Activated CD8-positive, alpha-beta T cell treated with anti-CD3 and anti-CD28 coated beads for 36 hours (primary cell): ENCODE measurements around the gene CBX2. TPM values are rescaled to one million over a fixed set of nuclear protein-coding genes. Genes with fewer than 3 reads are reported as not detected.

Source experiments
- ATAC-seq: fragments of 200-7000 bp; cut with Tn5 transposase; one replicate; pipeline ENCODE4 v1.10.0; 2021; ENCODE audit warnings: mild to moderate bottlenecking, moderate library complexity
- CTCF ChIA-PET: fragments of 350-600 bp; sonication (Branson Sonifier 250); formaldehyde crosslinking; loops from one replicate; lab custom pipeline; 2021; ENCODE audit warnings: antibody characterized with exemption; lab: Charles Lee
- POLR2A ChIA-PET: fragments of 350-600 bp; sonication (Branson Sonifier 250); formaldehyde crosslinking; loops from one replicate; lab custom pipeline; 2021; ENCODE audit warnings: antibody characterized with exemption; lab: Charles Lee
- DNase-seq: peaks from one replicate; pipeline ENCODE4 v3.0.0-alpha.2; 2020
- H3K27ac Mint-ChIP-seq: one replicate; pipeline ENCODE4 v1.8.0; 2021; ENCODE audit warnings: mild to moderate bottlenecking, mixed read lengths
- H3K27me3 Mint-ChIP-seq: one replicate; pipeline ENCODE4 v1.8.0; 2021; ENCODE audit warnings: mixed read lengths
- H3K36me3 Mint-ChIP-seq: one replicate; pipeline ENCODE4 v1.8.0; 2021; ENCODE audit warnings: low read depth, mixed read lengths
- H3K4me1 Mint-ChIP-seq: one replicate; pipeline ENCODE4 v1.8.0; 2021; ENCODE audit warnings: low read depth, mixed read lengths
- H3K4me3 Mint-ChIP-seq: one replicate; pipeline ENCODE4 v1.8.0; 2021; ENCODE audit warnings: mild to moderate bottlenecking, moderate library complexity, mixed read lengths
- H3K9me3 Mint-ChIP-seq: one replicate; pipeline ENCODE4 v1.8.0; 2021; ENCODE audit warnings: mixed read lengths
- CTCF ChIP-seq: fragments of 200-600 bp; IDR thresholded peaks from one replicate; pipeline ENCODE4 v1.8.0; 2022; ENCODE audit warnings: antibody characterized with exemption, mild to moderate bottlenecking
- intact Hi-C: fragments of 100-400 bp; cut with micrococcal nuclease; formaldehyde crosslinking; loops from one replicate; pipeline ENCODE4 v1.10.0; 2022
- total RNA-seq, 2 experiments: library from RNA; stranded (reverse); gene quantifications; one replicate each; pipeline ENCODE4 v1.2.3, GENCODE V29; 2021

Gene CBX2
- total RNA-seq, 2 experiments from 2014 or later, result 8.0 to 9.7 TPM

- Mint-ChIP-seq H3K4me1 (peaks cover 32% of the 10 kb centered on the region), H3K27ac (no peak overlapping the region), H3K27me3 (peaks cover 62% of the 10 kb centered on the region), H3K4me3 (peak overlapping the region; percentile 19), H3K36me3 (no peaks in the 10 kb centered on the region), H3K9me3 (no peaks in the 10 kb centered on the region)
- ChIA-PET CTCF (interaction anchor here (0.9 to 6.9 kb wide), 10 partner anchors 9 to 183 kb away, joined by 3 to 56 read pairs (median 6); partner anchors contain the start of genes CBX4 and CBX8), POLR2A (interaction anchor here (1.1 to 4.4 kb wide), 6 partner anchors 8 to 32 kb away, joined by 3 to 34 read pairs (median 6); partner anchors contain the start of genes CBX4 and CBX8)
- no peak for TF ChIP-seq CTCF
- intact Hi-C loops, result no loop called here
- DNase-seq, result peak; percentile 88
- ATAC-seq, result peak; percentile 87
Measured at GRCh38 chr17:79810130-79811010, 32.4 kb downstream of the CBX2 start.

- ATAC-seq (peak; percentile 22), DNase-seq (peak; percentile 71)
- no peaks in the 10 kb centered on the region for H3K9me3 Mint-ChIP-seq
- peaks cover 59% of the 10 kb centered on the region for H3K27me3 Mint-ChIP-seq
- H3K4me3 Mint-ChIP-seq, result peak overlapping the region; percentile 33
- intact Hi-C loops, result no loop called here
- peaks cover 26% of the 10 kb centered on the region for H3K4me1 Mint-ChIP-seq
- ChIA-PET CTCF (interaction anchor here (0.7 to 6.9 kb wide), 17 partner anchors 9 to 197 kb away, joined by 3 to 56 read pairs (median 4); partner anchors contain the start of genes CBX4 and CBX8), POLR2A (interaction anchor here (0.9 to 4.4 kb wide), 7 partner anchors 9 to 159 kb away, joined by 3 to 34 read pairs (median 5); partner anchors contain the start of genes CBX4 and CBX8)
- no peak overlapping the region for H3K27ac Mint-ChIP-seq
- peak; percentile 69 for TF ChIP-seq CTCF
- no peaks in the 10 kb centered on the region for H3K36me3 Mint-ChIP-seq
Measured at GRCh38 chr17:79811011-79811867, 33.3 kb downstream of the CBX2 start.

- intact Hi-C loops, result no loop called here
- Mint-ChIP-seq H3K36me3 (no peaks in the 10 kb centered on the region), H3K27me3 (peaks cover 57% of the 10 kb centered on the region), H3K4me1 (peaks cover 26% of the 10 kb centered on the region), H3K27ac (no peak overlapping the region), H3K9me3 (no peaks in the 10 kb centered on the region), H3K4me3 (peak overlapping the region; percentile 33)
- POLR2A ChIA-PET, result interaction anchor here (0.9 to 4.4 kb wide), 10 partner anchors 9 to 158 kb away, joined by 3 to 34 read pairs (median 4); partner anchors contain the start of genes CBX4 and CBX8
- CTCF ChIA-PET, result interaction anchor here (0.7 to 6.9 kb wide), 18 partner anchors 8 to 197 kb away, joined by 3 to 56 read pairs (median 4); partner anchors contain the start of genes CBX4 and CBX8
- no peak for DNase-seq
- no peak for ATAC-seq
- TF ChIP-seq CTCF, result no peak
Measured at GRCh38 chr17:79811868-79812352, 34.0 kb downstream of the CBX2 start.

GRCh38 chr17:79812353-79813258, 34.7 kb downstream of the CBX2 start:
- Mint-ChIP-seq H3K4me3 (peak overlapping the region; percentile 40), H3K27ac (no peak overlapping the region), H3K4me1 (peaks cover 26% of the 10 kb centered on the region), H3K9me3 (no peaks in the 10 kb centered on the region), H3K27me3 (peaks cover 51% of the 10 kb centered on the region), H3K36me3 (no peaks in the 10 kb centered on the region)
- ChIA-PET POLR2A (interaction anchor here (0.9 to 4.4 kb wide), 8 partner anchors 9 to 157 kb away, joined by 3 to 34 read pairs (median 4); partner anchors contain the start of genes CBX4 and CBX8), CTCF (interaction anchor here (0.7 to 6.9 kb wide), 14 partner anchors 8 to 196 kb away, joined by 3 to 56 read pairs (median 3); partner anchors contain the start of genes CBX4 and CBX8)
- TF ChIP-seq CTCF, result no peak
- intact Hi-C loops, result no loop called here
- DNase-seq, result no peak
- ATAC-seq, result no peak
